ENCODE data around the gene HERC6. TPM values are rescaled to one million over a fixed set of nuclear protein-coding genes. Genes with fewer than 3 reads are reported as not detected.

HERC6 gene
- total and polyA plus RNA-seq, 2 of the 8 experiments (the other 6 are each of a cell fraction or from before 2014, with no cell fraction given): 3.7 to 3.8 TPM

DNA sequence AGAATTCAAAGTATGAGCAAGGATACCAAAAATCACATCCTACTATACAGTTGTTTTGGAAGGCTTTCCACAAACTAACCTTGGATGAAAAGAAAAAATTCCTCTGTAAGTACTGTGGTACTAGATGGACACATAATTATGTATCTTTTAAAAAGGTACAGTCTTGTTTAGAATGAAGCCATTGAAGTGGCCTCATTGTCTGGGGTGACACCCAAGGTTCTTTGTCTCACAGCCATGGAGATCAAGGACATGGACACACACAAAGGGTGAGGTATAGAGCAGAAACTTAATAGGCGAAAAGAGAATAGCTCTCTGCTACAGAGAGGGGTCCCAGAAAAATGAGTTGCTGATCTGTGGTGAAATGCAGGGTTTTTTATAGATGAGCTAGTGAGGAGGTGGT is 61.5 kb downstream of the HERC6 start:
- no peak overlapping the region for H2BK120ac ChIP-seq (replicated peaks; ENCODE audit: low read depth, low read length)
- H2BK5ac ChIP-seq (ENCODE audit: low read depth, low read length): no peak overlapping the region; the same call in 1 of the 2 replicates
- H3K9me3 ChIP-seq (ENCODE audit: insufficient read depth in 2 of 2, low read depth in 1 of 2, low read length in 1 of 2): peaks cover 5 to 8% of the 10 kb centered on the region in 2 experiments; a peak in 3 of 4 replicates
- no peak overlapping the region for H2AK5ac ChIP-seq (ENCODE audit: low read depth, low read length)
- no peaks in the 10 kb centered on the region for H3K23me2 ChIP-seq (ENCODE audit: low read depth, low read length)
- H3K36me3 ChIP-seq (ENCODE audit: control insufficient read depth in 2 of 4, insufficient read depth in 4 of 4, low read length in 3 of 4): peaks cover 0 to 6% (median 4%) of the 10 kb centered on the region in 4 experiments; a peak in 2 of 8 replicates
- DNase-seq (ENCODE audit: low read depth in 1 of 2, low spot score in 2 of 2) (no peak), FAIRE-seq (no peak)
- H4K8ac ChIP-seq (ENCODE audit: extremely low read depth, insufficient read depth, low read length): no peak overlapping the region
- no peaks in the 10 kb centered on the region for H3K79me2 ChIP-seq (ENCODE audit: control insufficient read depth in 1 of 2, insufficient read depth in 2 of 2, low read length in 2 of 2)
- H4K91ac ChIP-seq (replicated peaks; ENCODE audit: insufficient read length, low read length): no peak overlapping the region
- no peak overlapping the region for H3K4me2 ChIP-seq (ENCODE audit: insufficient read depth in 1 of 2, low read depth in 2 of 2, low read length in 2 of 2)
- H3K4me3 ChIP-seq (ENCODE audit: extremely low read depth in 1 of 4, insufficient read depth in 2 of 4, low read depth in 3 of 4, low read length in 4 of 4): no peak overlapping the region
- H3K23ac ChIP-seq (ENCODE audit: insufficient read length): no peak overlapping the region
- no peaks in the 10 kb centered on the region for H3K79me1 ChIP-seq (ENCODE audit: low read depth, low read length)
- ChIA-PET CTCF (ENCODE audit: partially characterized antibody) (interaction anchor here (1.2 to 2.2 kb wide), 3 partner anchors 12 to 228 kb away, joined by 3 to 8 read pairs (median 7); partner anchors contain the start of gene HERC5), POLR2A (ENCODE audit: partially characterized antibody) (interaction anchor here (1.2 to 1.6 kb wide), 2 partner anchors 16 to 17 kb away, joined by 5 to 6 read pairs; partner anchors contain the start of gene HERC5)
- H4K20me1 ChIP-seq (replicated peaks in 1 of 2; ENCODE audit: control insufficient read depth in 1 of 2, insufficient read depth in 2 of 2, low read length in 2 of 2): no peaks in the 10 kb centered on the region
- H2AFZ ChIP-seq (ENCODE audit: low read length): no peak overlapping the region
- H2BK15ac ChIP-seq (ENCODE audit: low read length): no peak overlapping the region
- no peak overlapping the region for H3K14ac ChIP-seq (ENCODE audit: insufficient read length)
- no peak overlapping the region for H2BK20ac ChIP-seq (ENCODE audit: low read length)
- no peak overlapping the region for H3K4ac ChIP-seq (replicated peaks; ENCODE audit: insufficient read length, low read depth, low read length)
- H3K4me1 ChIP-seq (replicated peaks in 1 of 4; ENCODE audit: control insufficient read depth in 3 of 4, insufficient read depth in 4 of 4, low read length in 3 of 4): peaks cover 0 to 9% (median 4%) of the 10 kb centered on the region in 4 experiments; a peak in 5 of 7 replicates
- H2BK12ac ChIP-seq (ENCODE audit: low read depth, low read length): no peak overlapping the region
- no peak overlapping the region for H4K5ac ChIP-seq (ENCODE audit: insufficient read length, low read depth, low read length)
- H3K56ac ChIP-seq (replicated peaks; ENCODE audit: insufficient read length, low read depth, low read length): no peak overlapping the region
- no peak overlapping the region for H3K27ac ChIP-seq (ENCODE audit: low read depth, low read length)
- no peaks in the 10 kb centered on the region for H3K27me3 ChIP-seq (replicated peaks in 1 of 4; ENCODE audit: control insufficient read depth in 3 of 4, extremely low read depth in 1 of 4, insufficient read depth in 3 of 4, low read length in 3 of 4)
- no peak overlapping the region for H3K18ac ChIP-seq (ENCODE audit: extremely low read depth, low read length)
- WGBS, 2 experiments (ENCODE audit: extremely low coverage in 1 of 2, insufficient coverage in 1 of 2, insufficient read length in 1 of 2, insufficient replicate concordance in 2 of 2, low coverage in 1 of 2, low lambda C conversion rate in 2 of 2, missing lambda C conversion rate in 1 of 2): 67% methylated on average over 1 of the region's 1 CpG; no CpG with 5 or more reads in 1 of the 2 experiments
- H3K9ac ChIP-seq (replicated peaks in 1 of 4; ENCODE audit: extremely low read depth in 1 of 4, low read depth in 3 of 4, low read length in 3 of 4): no peak overlapping the region
- TF ChIP-seq PHF8 (conservative IDR thresholded peaks at IDR 0.05; ENCODE audit: low read depth, low read length) (no peak), RBBP5 (IDR thresholded peaks at IDR 0.05; ENCODE audit: borderline replicate concordance, low read depth, low read length) (no peak), HDAC2 (IDR thresholded peaks at IDR 0.05; ENCODE audit: borderline replicate concordance in 1 of 2, low read depth in 2 of 2, low read length in 2 of 2) (no peak), TAF7 (optimal IDR thresholded peaks at IDR 0.05; ENCODE audit: borderline replicate concordance, low read depth, low read length) (no peak), SIN3A (conservative IDR thresholded peaks at IDR 0.05 in 1 of 2, IDR thresholded peaks at IDR 0.05 in 1 of 2; ENCODE audit: low read depth in 1 of 2, low read length in 2 of 2) (no peak), TEAD4 (IDR thresholded peaks at IDR 0.05; ENCODE audit: low read depth, low read length) (no peak), SIX5 (IDR thresholded peaks at IDR 0.05; ENCODE audit: low read depth, low read length) (no peak), NANOG (IDR thresholded peaks at IDR 0.05; ENCODE audit: insufficient read depth, low read depth, low read length, poor library complexity, severe bottlenecking) (no peak), EGR1 (IDR thresholded peaks at IDR 0.05; ENCODE audit: borderline replicate concordance, low read depth, low read length) (no peak), CEBPB (IDR thresholded peaks at IDR 0.05; ENCODE audit: low read depth, low read length) (no peak), JUN (IDR thresholded peaks at IDR 0.05; ENCODE audit: low read depth, low read length) (no peak), KDM1A (IDR thresholded peaks at IDR 0.05; ENCODE audit: borderline replicate concordance, low read length) (no peak)
- TF ChIP-seq, protein P1, sequence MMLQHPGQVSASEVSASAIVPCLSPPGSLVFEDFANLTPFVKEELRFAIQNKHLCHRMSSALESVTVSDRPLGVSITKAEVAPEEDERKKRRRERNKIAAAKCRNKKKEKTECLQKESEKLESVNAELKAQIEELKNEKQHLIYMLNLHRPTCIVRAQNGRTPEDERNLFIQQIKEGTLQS (IDR thresholded peaks at IDR 0.05; ENCODE audit: insufficient read depth, low read depth, low read length): no peak

Measured in H1 (cell line).